Measurements from ENCODE around the gene SOWAHC.

SOWAHC gene

GRCh38 chr2:109648041-109648527 lies 33.9 kb downstream of the SOWAHC start:
- Histone ChIP-seq H3K9me3 (ENCODE audit: insufficient read depth, low read length) (no peaks in the 10 kb centered on the region), H3K9ac (ENCODE audit: low read length) (no peak overlapping the region), H3K27ac (ENCODE audit: low read depth, low read length) (no peak overlapping the region), H3K79me2 (ENCODE audit: insufficient read depth, low read length) (no peaks in the 10 kb centered on the region), H3K4me3 (ENCODE audit: insufficient read depth, low read length, poor library complexity, severe bottlenecking) (no peak overlapping the region), H4K20me1 (ENCODE audit: low read depth, low read length) (no peaks in the 10 kb centered on the region), H3K9me2 (replicated peaks; ENCODE audit: insufficient read depth, low read length) (no peaks in the 10 kb centered on the region), H3F3A (ENCODE audit: insufficient read depth) (no peaks in the 10 kb centered on the region), H3K4me2 (ENCODE audit: low read depth, low read length, poor library complexity, severe bottlenecking) (no peak overlapping the region), H3K27me3 (ENCODE audit: low read length) (no peaks in the 10 kb centered on the region), H2AFZ (ENCODE audit: low read depth, low read length, severe bottlenecking) (no peak overlapping the region), H3K36me3 (ENCODE audit: low read length) (no peaks in the 10 kb centered on the region)
- TF ChIP-seq EZH2phosphoT487 (conservative IDR thresholded peaks at IDR 0.05; ENCODE audit: low read length) (no peak), CTCF (IDR thresholded peaks at IDR 0.05; ENCODE audit: insufficient read depth, low read length, poor library complexity, severe bottlenecking) (no peak)

GRCh38 chr2:109649736-109650695 lies 35.9 kb downstream of the SOWAHC start:
- no peak overlapping the region for H3K4me3 ChIP-seq (ENCODE audit: insufficient read depth, low read length, poor library complexity, severe bottlenecking)
- no peaks in the 10 kb centered on the region for H3K36me3 ChIP-seq (ENCODE audit: low read length)
- no peak overlapping the region for H3K4me2 ChIP-seq (ENCODE audit: low read depth, low read length, poor library complexity, severe bottlenecking)
- H3F3A ChIP-seq (ENCODE audit: insufficient read depth): no peaks in the 10 kb centered on the region
- H3K27me3 ChIP-seq (ENCODE audit: low read length): no peaks in the 10 kb centered on the region
- no peaks in the 10 kb centered on the region for H4K20me1 ChIP-seq (ENCODE audit: low read depth, low read length)
- H3K27ac ChIP-seq (ENCODE audit: low read depth, low read length): no peak overlapping the region
- no peaks in the 10 kb centered on the region for H3K79me2 ChIP-seq (ENCODE audit: insufficient read depth, low read length)
- no peak overlapping the region for H3K9ac ChIP-seq (ENCODE audit: low read length)
- no peak overlapping the region for H2AFZ ChIP-seq (ENCODE audit: low read depth, low read length, severe bottlenecking)
- TF ChIP-seq EZH2phosphoT487 (conservative IDR thresholded peaks at IDR 0.05; ENCODE audit: low read length) (no peak), CTCF (IDR thresholded peaks at IDR 0.05; ENCODE audit: insufficient read depth, low read length, poor library complexity, severe bottlenecking) (no peak)
- H3K9me2 ChIP-seq (replicated peaks; ENCODE audit: insufficient read depth, low read length): no peaks in the 10 kb centered on the region
- no peaks in the 10 kb centered on the region for H3K9me3 ChIP-seq (ENCODE audit: insufficient read depth, low read length)

GRCh38 chr2:109654326-109655050 lies 40.3 kb downstream of the SOWAHC start:
- H3K9ac ChIP-seq (ENCODE audit: low read length): no peak overlapping the region
- H3K9me3 ChIP-seq (ENCODE audit: insufficient read depth, low read length): no peaks in the 10 kb centered on the region
- no peaks in the 10 kb centered on the region for H3K79me2 ChIP-seq (ENCODE audit: insufficient read depth, low read length)
- TF ChIP-seq CTCF (IDR thresholded peaks at IDR 0.05; ENCODE audit: insufficient read depth, low read length, poor library complexity, severe bottlenecking) (no peak), EZH2phosphoT487 (conservative IDR thresholded peaks at IDR 0.05; ENCODE audit: low read length) (no peak)
- no peak overlapping the region for H3K27ac ChIP-seq (ENCODE audit: low read depth, low read length)
- H3K4me3 ChIP-seq (ENCODE audit: insufficient read depth, low read length, poor library complexity, severe bottlenecking): no peak overlapping the region
- H3K36me3 ChIP-seq (ENCODE audit: low read length): no peaks in the 10 kb centered on the region
- H3F3A ChIP-seq (ENCODE audit: insufficient read depth): no peaks in the 10 kb centered on the region
- no peak overlapping the region for H3K4me2 ChIP-seq (ENCODE audit: low read depth, low read length, poor library complexity, severe bottlenecking)
- H4K20me1 ChIP-seq (ENCODE audit: low read depth, low read length): no peaks in the 10 kb centered on the region
- no peaks in the 10 kb centered on the region for H3K27me3 ChIP-seq (ENCODE audit: low read length)
- no peak overlapping the region for H2AFZ ChIP-seq (ENCODE audit: low read depth, low read length, severe bottlenecking)
- no peaks in the 10 kb centered on the region for H3K9me2 ChIP-seq (replicated peaks; ENCODE audit: insufficient read depth, low read length)

Measured in SU-DHL-6 (cell line).